Gastrocnemius medialis (tissue), 4 donors: Measurements from ENCODE around the gene CA6.

Source experiments
- POLR2A ChIP-seq, 2 donors: fragments of 450-650 bp; IDR thresholded peaks; one replicate each; pipeline ENCODE4 v1.6.1; 2017; ENCODE audit warnings: antibody characterized with exemption in 2 of 2, mild to moderate bottlenecking in 2 of 2, moderate library complexity in 2 of 2
- TF ChIP-seq, protein P1 (sequence below), 5 experiments: fragments of 450-650 bp in 3 of 5; fragments of 200-600 bp in 2 of 5; sonication (generic) in 2 of 5; IDR thresholded peaks in 4 of 5; conservative IDR thresholded peaks in 1 of 5; 1 replicate in 4 of 5; 2 replicates in 1 of 5; pipeline ENCODE4 v1.5.1; 2016 to 2019; ENCODE audit warnings: antibody characterized with exemption in 5 of 5, mild to moderate bottlenecking in 3 of 5, moderate library complexity in 3 of 5

- TF ChIP-seq, protein P1, sequence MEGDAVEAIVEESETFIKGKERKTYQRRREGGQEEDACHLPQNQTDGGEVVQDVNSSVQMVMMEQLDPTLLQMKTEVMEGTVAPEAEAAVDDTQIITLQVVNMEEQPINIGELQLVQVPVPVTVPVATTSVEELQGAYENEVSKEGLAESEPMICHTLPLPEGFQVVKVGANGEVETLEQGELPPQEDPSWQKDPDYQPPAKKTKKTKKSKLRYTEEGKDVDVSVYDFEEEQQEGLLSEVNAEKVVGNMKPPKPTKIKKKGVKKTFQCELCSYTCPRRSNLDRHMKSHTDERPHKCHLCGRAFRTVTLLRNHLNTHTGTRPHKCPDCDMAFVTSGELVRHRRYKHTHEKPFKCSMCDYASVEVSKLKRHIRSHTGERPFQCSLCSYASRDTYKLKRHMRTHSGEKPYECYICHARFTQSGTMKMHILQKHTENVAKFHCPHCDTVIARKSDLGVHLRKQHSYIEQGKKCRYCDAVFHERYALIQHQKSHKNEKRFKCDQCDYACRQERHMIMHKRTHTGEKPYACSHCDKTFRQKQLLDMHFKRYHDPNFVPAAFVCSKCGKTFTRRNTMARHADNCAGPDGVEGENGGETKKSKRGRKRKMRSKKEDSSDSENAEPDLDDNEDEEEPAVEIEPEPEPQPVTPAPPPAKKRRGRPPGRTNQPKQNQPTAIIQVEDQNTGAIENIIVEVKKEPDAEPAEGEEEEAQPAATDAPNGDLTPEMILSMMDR (IDR thresholded peaks at IDR 0.05 in 4 of 5, conservative IDR thresholded peaks at IDR 0.05 in 1 of 5), result no peak
- TF ChIP-seq POLR2A (IDR thresholded peaks at IDR 0.05), result no peak
Observed at GRCh38 chr1:8938232-8938999, 7.3 kb upstream of the CA6 start.
